Epithelial cell of esophagus (primary cell): Measurements from ENCODE around the gene ZNF425.

Source experiments
- DNase-seq: peaks from one replicate; pipeline ENCODE4 v3.0.0; 2010; ENCODE audit warnings: low read depth
- H3K4me3 ChIP-seq: 2 replicates; pipeline ENCODE4 v1.5.1; 2011; ENCODE audit warnings: mild to moderate bottlenecking, low read length, control low read depth
- CTCF ChIP-seq: IDR thresholded peaks from 2 replicates; pipeline ENCODE4 v1.5.1; 2011; ENCODE audit warnings: low read depth, mild to moderate bottlenecking, low read length, control low read depth, inconsistent platforms; ENCODE audit not compliant: insufficient read depth; ENCODE audit errors: missing control alignments

The ZNF425 gene

GRCh38 chr7:149074116-149074885, 51.8 kb downstream of the ZNF425 start:
- no peak overlapping the region for H3K4me3 ChIP-seq
- peak; percentile 87 for DNase-seq
- TF ChIP-seq CTCF: no peak

GRCh38 chr7:149072438-149072775, 53.7 kb downstream of the ZNF425 start:
- H3K4me3 ChIP-seq: no peak overlapping the region
- no peak for TF ChIP-seq CTCF
- no peak for DNase-seq

GRCh38 chr7:149071641-149072437, 54.3 kb downstream of the ZNF425 start:
- H3K4me3 ChIP-seq: no peak overlapping the region
- DNase-seq: peak; percentile 15
- peak; percentile 33 for TF ChIP-seq CTCF

- no peak overlapping the region for H3K4me3 ChIP-seq
- no peak for TF ChIP-seq CTCF
Observed at GRCh38 chr7:149071182-149071635, 54.9 kb downstream of the ZNF425 start.

GRCh38 chr7:149070372-149071125, 55.6 kb downstream of the ZNF425 start:
- no peak overlapping the region for H3K4me3 ChIP-seq
- no peak for TF ChIP-seq CTCF
- DNase-seq: no peak

More at GRCh38 chr7:149071182-149071635, 54.9 kb downstream of the ZNF425 start:
- DNase-seq: no peak

GRCh38 chr7:149067869-149068268, 58.3 kb downstream of the ZNF425 start:
- DNase-seq: peak; percentile 36
- peak; percentile 44 for TF ChIP-seq CTCF
- no peak overlapping the region for H3K4me3 ChIP-seq
